Amniotic stem cell (primary cell): ENCODE measurements around the gene ZNF668.
A peak's percentile ranks its signal among the peaks of the same experiment; 100 is the strongest.

Experiments used
- DNase-seq: peaks from one replicate; lab custom pipeline; 2025; lab: John Stamatoyannopoulos, UW

The ZNF668 gene

DNA sequence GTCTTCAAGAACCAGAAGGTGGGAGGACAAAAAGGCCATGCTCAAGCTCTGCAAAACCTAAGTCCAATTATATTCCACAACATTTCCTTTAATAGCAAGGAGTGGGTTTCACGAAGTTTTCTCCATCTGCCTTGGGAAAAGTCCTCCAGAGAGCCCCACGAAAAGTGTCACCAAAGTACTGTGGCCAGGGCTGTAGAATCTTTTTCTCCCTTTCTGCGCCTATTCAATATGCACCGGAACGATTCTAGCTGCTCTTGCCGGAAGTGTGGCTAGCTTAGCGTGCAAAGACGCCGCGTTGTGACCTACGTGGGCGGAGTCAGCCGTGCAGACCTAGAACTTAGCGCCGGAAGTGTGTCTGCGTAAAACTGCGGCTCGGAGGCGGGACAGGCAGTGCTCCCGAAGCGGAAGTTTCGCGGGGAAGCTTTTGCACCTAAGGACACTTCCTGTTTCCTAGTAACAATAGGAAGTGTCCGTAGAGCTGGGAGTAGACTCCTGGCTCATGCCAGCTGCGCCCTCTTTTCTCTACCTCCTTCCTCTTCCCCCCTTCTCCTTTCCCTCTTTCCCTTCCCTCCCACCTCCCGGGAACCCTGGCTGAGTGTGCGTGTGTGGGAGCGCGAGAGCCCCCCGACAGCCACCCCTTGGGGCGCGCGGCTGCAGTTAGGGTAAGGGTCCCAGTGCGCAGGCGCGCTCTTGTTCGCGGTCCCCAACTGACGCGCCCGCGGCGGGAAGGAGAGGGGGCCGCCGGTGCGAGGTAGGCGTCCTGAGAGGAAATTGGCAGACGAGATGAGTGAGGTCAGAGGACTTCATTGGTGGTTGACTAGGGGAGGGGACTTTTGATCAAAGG is at the start of gene ZNF668, which contains the start of gene ZNF646:
Gene ZNF668 (minus strand): TSS at position 271 of the 844 bp plus-strand sequence. CDS start 9,781 bp downstream, outside the sequence.
Gene ZNF646 (plus strand): TSS at position 453 of the 844 bp plus-strand sequence. CDS start 1,903 bp downstream, outside the sequence.
- DNase-seq, result peak; percentile 99

DNA sequence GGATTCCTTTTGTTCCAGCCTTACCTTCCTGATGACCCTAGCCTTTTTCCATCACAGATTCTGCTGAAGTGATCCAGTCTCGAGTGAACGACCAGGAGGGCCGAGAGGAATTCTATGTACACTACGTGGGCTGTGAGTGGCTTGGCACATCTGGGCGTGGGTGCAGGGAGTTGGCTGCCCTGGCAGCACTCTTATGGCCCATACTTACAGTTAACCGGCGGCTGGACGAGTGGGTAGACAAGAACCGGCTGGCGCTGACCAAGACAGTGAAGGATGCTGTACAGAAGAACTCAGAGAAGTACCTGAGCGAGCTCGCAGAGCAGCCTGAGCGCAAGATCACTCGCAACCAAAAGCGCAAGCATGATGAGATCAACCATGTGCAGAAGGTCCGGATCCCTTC is 46.1 kb upstream of the ZNF668 start:
- DNase-seq, result no peak

DNA sequence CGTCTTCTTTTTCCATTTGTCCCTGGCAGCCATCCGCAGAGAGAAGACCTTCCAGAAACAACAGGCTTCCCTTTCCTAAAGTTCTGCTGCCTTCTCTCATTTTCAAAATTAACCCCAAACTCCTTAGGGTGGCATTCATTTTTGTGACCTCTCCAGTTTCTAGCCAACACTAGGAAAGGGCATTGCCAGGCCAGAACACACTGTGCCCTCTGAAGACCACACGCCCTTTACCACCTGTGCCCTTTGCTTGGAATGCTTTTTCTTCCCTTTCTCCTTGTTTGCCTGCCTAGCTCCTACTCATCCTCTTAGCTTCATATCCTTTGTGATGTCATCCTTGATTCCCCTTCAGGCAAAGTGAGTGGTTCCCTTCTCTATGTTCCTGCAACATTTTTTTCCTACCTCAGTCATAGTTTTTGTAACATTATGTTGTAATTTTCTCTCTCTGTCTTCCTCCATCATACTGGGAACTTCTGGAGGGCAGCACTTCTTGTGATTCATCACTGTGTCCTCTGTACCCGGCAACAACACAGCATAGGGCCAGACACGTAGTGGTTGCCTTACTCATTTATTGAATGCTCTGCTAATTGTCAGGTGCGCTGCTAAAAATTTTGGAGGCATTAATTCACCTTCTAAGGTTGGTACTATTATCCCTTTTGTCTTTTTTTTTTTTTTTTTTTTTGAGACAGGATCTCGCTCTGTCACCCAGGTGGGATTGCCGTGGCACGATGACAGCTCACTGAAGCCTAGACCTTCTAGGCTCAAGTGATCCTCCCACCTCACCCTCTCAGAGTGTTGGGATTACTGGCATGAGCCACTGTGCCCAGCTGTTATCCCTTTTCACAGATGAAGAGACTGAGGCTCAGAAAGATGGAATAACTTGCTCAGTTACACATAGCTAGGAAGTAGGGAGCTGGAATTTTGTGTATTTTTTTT is 44.4 kb upstream of the ZNF668 start:
- DNase-seq, result peak; percentile 44

DNA sequence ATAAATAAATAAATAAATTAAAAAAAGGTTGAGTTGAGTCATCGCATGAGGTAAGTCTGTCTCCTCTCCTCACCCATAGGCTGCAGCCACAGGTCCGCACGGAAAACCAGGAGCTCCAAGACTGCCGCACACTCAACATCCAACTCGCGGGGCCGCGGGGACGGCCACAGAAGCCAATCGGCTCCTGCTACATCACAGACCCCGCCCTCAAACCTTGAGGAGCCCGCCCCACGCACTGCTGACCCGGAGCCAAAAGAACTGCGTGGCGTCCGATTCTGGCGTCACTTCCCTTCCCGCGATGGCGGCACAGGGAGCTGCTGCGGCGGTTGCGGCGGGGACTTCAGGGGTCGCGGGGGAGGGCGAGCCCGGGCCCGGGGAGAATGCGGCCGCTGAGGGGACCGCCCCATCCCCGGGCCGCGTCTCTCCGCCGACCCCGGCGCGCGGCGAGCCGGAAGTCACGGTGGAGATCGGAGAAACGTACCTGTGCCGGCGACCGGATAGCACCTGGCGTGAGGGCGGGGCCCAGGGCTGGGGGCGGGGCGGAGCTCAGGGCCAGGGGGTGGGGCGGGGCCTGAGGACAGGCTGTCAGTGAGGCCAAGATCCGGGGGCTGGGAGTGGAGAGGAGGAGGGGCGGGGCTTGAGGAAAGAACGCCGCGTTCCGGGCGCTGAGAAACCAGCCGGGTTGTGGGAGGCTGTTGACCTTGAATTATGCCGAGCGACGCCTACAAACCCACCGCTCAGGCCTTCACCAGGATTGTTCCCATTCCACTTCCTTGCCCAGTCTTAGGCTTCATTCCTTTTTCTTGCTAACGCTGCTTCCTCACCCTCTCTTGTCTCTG is 43.6 kb upstream of the ZNF668 start, which contains the start of gene KAT8:
Gene KAT8 (plus strand): TSS at position 281 of the 839 bp plus-strand sequence. CDS start 18 bp downstream, at position 299.
- DNase-seq, result peak; percentile 99

DNA sequence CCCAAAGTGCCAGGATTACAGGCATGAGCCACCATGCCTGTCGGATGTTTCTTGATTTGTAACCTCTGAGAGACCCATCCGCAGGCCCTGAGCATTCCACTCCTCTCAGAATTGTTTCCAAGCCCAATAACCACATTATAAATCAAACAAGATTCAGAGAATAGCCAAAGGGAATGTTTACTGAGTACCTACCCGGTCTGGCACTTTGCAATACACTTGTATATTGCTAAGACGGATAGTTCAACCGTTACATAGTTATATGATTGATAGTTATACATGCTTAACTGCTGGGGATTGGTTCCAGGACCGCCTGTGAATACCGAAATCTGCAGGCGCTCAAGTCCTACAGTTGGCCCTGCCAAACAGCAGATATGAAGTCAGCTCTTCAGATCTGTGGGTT is 40.4 kb upstream of the ZNF668 start:
- DNase-seq, result no peak

DNA sequence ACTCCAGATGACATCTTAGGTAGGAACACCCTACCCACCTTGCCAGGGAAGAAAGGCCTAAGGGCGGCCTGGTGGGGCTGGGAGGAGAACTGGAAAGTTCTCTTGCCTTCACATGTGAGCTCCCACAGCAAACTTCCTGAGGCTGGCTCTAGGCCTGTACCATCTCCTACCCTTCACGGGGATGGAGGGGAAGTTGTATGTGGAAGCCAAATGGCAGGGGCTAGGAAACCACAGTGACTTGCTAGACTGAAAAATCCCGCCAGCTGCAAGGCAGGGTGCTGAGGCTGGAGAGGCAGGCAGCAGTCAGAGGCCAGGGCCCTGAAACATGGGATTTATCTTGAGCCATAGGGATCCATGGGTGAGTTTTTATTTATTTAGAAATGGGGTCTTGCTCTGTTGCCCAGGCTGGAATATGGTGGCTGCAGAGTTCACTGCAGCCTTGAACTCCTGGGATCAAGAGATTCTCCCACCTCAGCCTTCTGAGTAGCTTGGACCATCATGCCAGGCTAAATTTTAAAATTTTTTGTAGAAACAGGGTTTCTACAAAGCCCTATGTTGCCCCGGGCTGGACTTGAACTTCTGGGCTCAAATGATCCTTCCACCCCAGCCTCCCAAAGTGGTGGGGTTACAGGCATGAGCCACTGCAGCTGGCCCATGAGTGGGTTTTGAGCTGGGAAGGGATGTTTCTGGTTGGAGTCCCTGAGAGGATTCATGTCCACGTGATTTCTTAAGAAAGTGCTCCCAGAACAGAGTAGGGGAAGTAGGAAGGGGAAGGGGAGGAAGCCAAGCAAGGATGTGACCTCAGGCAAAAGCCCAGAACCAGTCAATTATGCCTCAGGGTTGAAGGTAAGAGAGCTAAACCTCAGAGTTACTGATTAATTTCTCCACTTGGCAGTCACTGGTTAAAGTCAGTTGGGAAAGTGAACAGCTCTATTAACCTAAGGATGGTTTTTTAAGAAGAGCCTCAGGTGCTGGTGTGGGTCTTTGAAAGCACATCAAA is 39.4 kb upstream of the ZNF668 start:
- DNase-seq, result no peak

- no peak for DNase-seq
Observed at GRCh38 chr16:31112711-31113110, 38.7 kb upstream of the ZNF668 start.

GRCh38 chr16:31111881-31112466 is 37.9 kb upstream of the ZNF668 start:
- no peak for DNase-seq

- no peak for DNase-seq
Observed at GRCh38 chr16:31110106-31111034, 36.3 kb upstream of the ZNF668 start.

DNA sequence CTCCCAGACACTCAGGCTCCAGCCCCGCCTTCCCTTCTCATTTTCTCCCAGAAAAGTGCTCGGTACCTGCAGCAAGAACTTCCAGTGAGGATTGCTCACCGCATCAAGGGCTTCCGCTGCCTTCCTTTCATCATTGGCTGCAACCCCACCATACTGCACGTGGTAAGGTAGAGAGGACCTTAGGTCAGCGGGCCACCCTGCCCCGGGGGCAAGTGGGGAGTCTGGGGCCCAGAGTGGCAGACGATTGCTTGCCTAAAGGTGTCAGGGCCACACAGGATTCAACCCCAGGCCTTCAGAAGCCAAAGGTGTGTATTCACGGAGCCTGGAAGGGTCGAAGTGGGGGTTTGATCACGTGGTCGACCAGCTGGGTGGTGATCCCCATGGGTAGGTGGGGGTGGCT is 35.6 kb upstream of the ZNF668 start:
- DNase-seq, result no peak

DNA sequence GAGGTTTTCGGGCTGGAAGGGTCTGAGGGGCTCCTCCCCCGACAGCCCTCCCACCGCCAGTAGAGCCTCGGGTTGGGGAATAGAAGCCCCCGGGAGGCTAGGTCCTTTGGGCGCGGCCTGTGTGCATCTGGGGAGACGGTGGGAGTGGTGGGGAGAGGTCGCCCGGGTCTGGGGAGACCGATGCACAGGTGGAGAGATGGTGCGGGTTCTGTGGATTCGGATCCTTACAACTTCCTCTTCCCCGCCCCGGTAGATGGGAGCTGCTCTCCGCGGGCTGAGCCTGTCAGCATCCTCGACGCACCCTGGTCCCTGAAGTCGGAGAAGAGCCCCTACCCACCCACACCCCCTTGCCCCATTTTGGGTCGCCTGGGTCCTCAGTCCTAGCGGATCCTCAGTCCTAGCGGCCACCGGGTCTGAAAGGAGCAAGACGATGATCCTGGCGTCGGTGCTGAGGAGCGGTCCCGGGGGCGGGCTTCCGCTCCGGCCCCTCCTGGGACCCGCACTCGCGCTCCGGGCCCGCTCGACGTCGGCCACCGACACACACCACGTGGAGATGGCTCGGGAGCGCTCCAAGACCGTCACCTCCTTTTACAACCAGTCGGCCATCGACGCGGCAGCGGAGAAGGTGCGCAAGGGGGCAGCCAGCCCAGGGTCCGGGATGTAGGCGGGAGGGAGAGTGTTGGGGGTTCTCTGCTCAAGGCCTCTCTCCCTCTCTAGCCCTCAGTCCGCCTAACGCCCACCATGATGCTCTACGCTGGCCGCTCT is 34.9 kb upstream of the ZNF668 start:
- DNase-seq, result no peak

- peak; percentile 15 for DNase-seq
Observed at GRCh38 chr16:31108035-31108793, 34.2 kb upstream of the ZNF668 start, which contains the start of gene BCKDK. Gene BCKDK, plus strand, starts transcription at chr16:31108386. Its CDS starts 838 bp downstream, at chr16:31109224.

- no peak for DNase-seq
Observed at GRCh38 chr16:31107465-31107867, 33.4 kb upstream of the ZNF668 start.

DNA sequence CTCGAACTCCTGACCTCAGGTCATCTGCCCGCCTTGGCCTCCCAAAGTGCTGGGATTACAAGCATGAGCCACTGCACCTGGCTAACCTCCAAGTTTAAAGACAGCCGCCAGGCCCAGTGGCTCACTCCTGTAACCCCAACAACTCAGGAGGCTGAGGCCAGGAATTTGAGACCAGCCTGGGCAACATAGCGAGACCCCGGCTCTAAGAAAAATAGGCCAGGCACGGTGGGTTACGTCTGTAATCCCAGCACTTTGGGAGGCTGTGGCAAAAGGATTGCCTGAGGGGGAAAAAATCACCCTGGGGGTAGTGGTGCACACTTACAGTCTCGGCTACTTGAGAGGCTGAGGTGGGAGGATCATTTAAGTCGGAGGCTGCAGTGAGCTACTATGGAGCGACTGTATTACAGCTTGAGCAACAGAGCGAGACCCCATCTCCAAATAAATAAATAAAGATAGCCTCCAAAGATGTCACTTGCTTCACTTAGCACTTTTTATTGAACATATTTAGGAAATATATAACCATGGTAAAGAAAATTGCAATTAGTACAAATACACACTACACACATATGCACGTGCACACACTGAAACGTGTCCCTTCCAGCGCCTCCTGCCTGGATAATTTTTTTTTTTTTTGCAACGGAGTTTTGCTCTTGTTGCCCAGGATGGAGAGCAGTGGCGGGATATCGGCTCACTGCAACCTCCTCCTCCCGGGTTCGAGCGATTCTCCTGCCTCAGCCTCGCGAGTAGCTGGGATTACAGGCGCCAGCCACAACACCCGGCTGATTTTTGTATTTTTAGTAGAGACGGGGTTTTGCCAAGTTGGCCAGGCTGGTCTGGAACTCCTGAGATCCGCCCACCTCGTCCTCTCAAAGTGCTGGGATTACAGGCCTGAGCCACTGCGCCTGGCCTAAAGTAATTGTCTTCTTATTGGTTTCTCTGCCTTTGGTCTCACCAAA is 32.7 kb upstream of the ZNF668 start:
- DNase-seq, result no peak

DNA sequence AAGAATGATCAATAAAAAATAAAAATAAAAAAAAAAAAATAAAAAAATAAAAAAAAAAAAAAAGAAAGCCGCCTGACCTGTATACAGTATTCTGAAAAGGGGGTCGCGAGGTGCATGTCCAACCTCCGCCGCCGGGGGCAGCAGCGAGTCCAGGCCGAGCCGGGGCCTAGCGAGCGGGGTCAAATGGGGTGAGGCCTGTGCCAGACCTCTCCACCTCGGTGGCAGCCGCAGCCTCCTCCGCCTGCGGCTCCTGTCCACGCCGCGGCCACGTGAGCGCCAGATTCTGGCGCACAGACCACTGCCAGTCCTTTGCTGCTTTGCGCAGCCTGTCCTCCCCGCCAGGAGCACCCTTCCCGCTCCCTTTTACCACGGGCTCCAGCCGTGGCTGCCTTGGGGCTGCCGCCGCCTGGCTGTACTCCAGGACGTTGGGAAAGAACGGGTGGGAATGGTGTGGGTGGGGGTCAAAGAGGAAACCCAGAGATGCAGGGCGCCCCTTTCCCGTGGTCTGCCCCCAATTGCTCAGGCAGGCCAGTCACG is 31.7 kb upstream of the ZNF668 start:
- no peak for DNase-seq
